IPS-15b (cell line): ENCODE data around the gene CCNG2.

Experiments
- H3K27me3 ChIP-seq: one replicate; pipeline ENCODE4 v1.6.1; 2013; ENCODE audit warnings: low read length; ENCODE audit not compliant: control insufficient read depth, insufficient read depth
- H3K36me3 ChIP-seq: one replicate; pipeline ENCODE4 v1.6.1; 2013; ENCODE audit warnings: low read length; ENCODE audit not compliant: control insufficient read depth, insufficient read depth
- H3K4me1 ChIP-seq: one replicate; pipeline ENCODE4 v1.6.1; 2013; ENCODE audit warnings: mild to moderate bottlenecking, low read length; ENCODE audit not compliant: control insufficient read depth, insufficient read depth
- H3K4me3 ChIP-seq: one replicate; pipeline ENCODE4 v1.5.1; 2013; ENCODE audit warnings: low read depth, low read length
- H3K9ac ChIP-seq: one replicate; pipeline ENCODE4 v1.6.1; 2013; ENCODE audit warnings: low read depth, mild to moderate bottlenecking, low read length
- H3K9me3 ChIP-seq: one replicate; pipeline ENCODE4 v1.6.1; 2013; ENCODE audit warnings: mild to moderate bottlenecking, low read length; ENCODE audit not compliant: control insufficient read depth, insufficient read depth

The CCNG2 gene

GRCh38 chr4:77197831-77198230 lies 40.8 kb downstream of the CCNG2 start:
- Histone ChIP-seq H3K4me1 (no peaks in the 10 kb centered on the region), H3K9ac (no peak overlapping the region)

GRCh38 chr4:77199276-77199675 lies 42.3 kb downstream of the CCNG2 start:
- no peaks in the 10 kb centered on the region for H3K4me1 ChIP-seq
- H3K9ac ChIP-seq = no peak overlapping the region
- no peaks in the 10 kb centered on the region for H3K9me3 ChIP-seq
- no peaks in the 10 kb centered on the region for H3K36me3 ChIP-seq
- H3K4me3 ChIP-seq = no peak overlapping the region
- H3K27me3 ChIP-seq = peaks cover 35% of the 10 kb centered on the region

More at GRCh38 chr4:77197831-77198230, 40.8 kb downstream of the CCNG2 start:
- H3K27me3 ChIP-seq = peaks cover 39% of the 10 kb centered on the region
- no peak overlapping the region for H3K4me3 ChIP-seq
- no peaks in the 10 kb centered on the region for H3K9me3 ChIP-seq
- H3K36me3 ChIP-seq = no peaks in the 10 kb centered on the region

- H3K9me3 ChIP-seq = no peaks in the 10 kb centered on the region
- no peaks in the 10 kb centered on the region for H3K36me3 ChIP-seq
- no peak overlapping the region for H3K4me3 ChIP-seq
- H3K9ac ChIP-seq = no peak overlapping the region
- H3K27me3 ChIP-seq = peaks cover 31% of the 10 kb centered on the region
- H3K4me1 ChIP-seq = no peaks in the 10 kb centered on the region
These were observed 42.7 kb downstream of the CCNG2 start for GRCh38 chr4:77199701-77200100.

- Histone ChIP-seq H3K27me3 (peaks cover 24% of the 10 kb centered on the region), H3K9ac (no peak overlapping the region), H3K4me1 (no peaks in the 10 kb centered on the region), H3K9me3 (no peaks in the 10 kb centered on the region), H3K36me3 (no peaks in the 10 kb centered on the region), H3K4me3 (no peak overlapping the region)
These were observed 44.3 kb downstream of the CCNG2 start for GRCh38 chr4:77201343-77201742.

- no peaks in the 10 kb centered on the region for H3K9me3 ChIP-seq
- no peak overlapping the region for H3K4me3 ChIP-seq
- no peaks in the 10 kb centered on the region for H3K4me1 ChIP-seq
- peaks cover 20% of the 10 kb centered on the region for H3K27me3 ChIP-seq
- H3K36me3 ChIP-seq = no peaks in the 10 kb centered on the region
- no peak overlapping the region for H3K9ac ChIP-seq
These were observed 44.9 kb downstream of the CCNG2 start for GRCh38 chr4:77201857-77202256.

- H3K36me3 ChIP-seq = no peaks in the 10 kb centered on the region
- no peaks in the 10 kb centered on the region for H3K4me1 ChIP-seq
- no peak overlapping the region for H3K4me3 ChIP-seq
- H3K9ac ChIP-seq = no peak overlapping the region
- H3K27me3 ChIP-seq = peaks cover 20% of the 10 kb centered on the region
- H3K9me3 ChIP-seq = no peaks in the 10 kb centered on the region
These were observed 45.5 kb downstream of the CCNG2 start for GRCh38 chr4:77202491-77202890.

- Histone ChIP-seq H3K4me1 (no peaks in the 10 kb centered on the region), H3K9ac (no peak overlapping the region), H3K36me3 (no peaks in the 10 kb centered on the region), H3K4me3 (no peak overlapping the region), H3K9me3 (no peaks in the 10 kb centered on the region), H3K27me3 (peaks cover 23% of the 10 kb centered on the region)
These were observed 46.6 kb downstream of the CCNG2 start for GRCh38 chr4:77203380-77204197.

GRCh38 chr4:77204621-77205020 lies 47.6 kb downstream of the CCNG2 start:
- Histone ChIP-seq H3K9ac (no peak overlapping the region), H3K4me1 (no peaks in the 10 kb centered on the region), H3K36me3 (no peaks in the 10 kb centered on the region), H3K27me3 (peaks cover 18% of the 10 kb centered on the region), H3K9me3 (no peaks in the 10 kb centered on the region), H3K4me3 (no peak overlapping the region)

- Histone ChIP-seq H3K9me3 (no peaks in the 10 kb centered on the region), H3K36me3 (no peaks in the 10 kb centered on the region), H3K4me1 (no peaks in the 10 kb centered on the region), H3K27me3 (peaks cover 6% of the 10 kb centered on the region), H3K4me3 (no peak overlapping the region), H3K9ac (no peak overlapping the region)
These were observed 52.0 kb downstream of the CCNG2 start for GRCh38 chr4:77209012-77209411.

GRCh38 chr4:77209936-77210335 lies 52.9 kb downstream of the CCNG2 start:
- Histone ChIP-seq H3K9ac (no peak overlapping the region), H3K36me3 (no peaks in the 10 kb centered on the region), H3K9me3 (no peaks in the 10 kb centered on the region), H3K4me1 (no peaks in the 10 kb centered on the region), H3K4me3 (no peak overlapping the region), H3K27me3 (peaks cover 6% of the 10 kb centered on the region)

GRCh38 chr4:77215107-77215506 lies 58.1 kb downstream of the CCNG2 start:
- H3K9ac ChIP-seq = no peak overlapping the region
- no peak overlapping the region for H3K4me3 ChIP-seq
- peaks cover 11% of the 10 kb centered on the region for H3K27me3 ChIP-seq
- no peaks in the 10 kb centered on the region for H3K36me3 ChIP-seq
- H3K4me1 ChIP-seq = no peaks in the 10 kb centered on the region
- H3K9me3 ChIP-seq = no peaks in the 10 kb centered on the region

- Histone ChIP-seq H3K4me1 (no peaks in the 10 kb centered on the region), H3K9me3 (no peaks in the 10 kb centered on the region), H3K36me3 (no peaks in the 10 kb centered on the region), H3K4me3 (no peak overlapping the region), H3K27me3 (peaks cover 8% of the 10 kb centered on the region), H3K9ac (no peak overlapping the region)
These were observed 60.5 kb downstream of the CCNG2 start for GRCh38 chr4:77217526-77217925.
